Fibroblast of villous mesenchyme (primary cell): ENCODE results near the gene ZRANB3. TPM values are rescaled to one million over a fixed set of nuclear protein-coding genes. Genes with fewer than 3 reads are reported as not detected.
"Not testable (repeated sequence)": the region's sequence is repeated elsewhere in the genome, so short reads cannot be mapped to it uniquely, and the experiment has no call there.

Experiments used
- DNase-seq: peaks from one replicate; pipeline ENCODE4 v3.0.0-alpha.2; 2010; ENCODE audit warnings: low read depth
- H3K4me3 ChIP-seq: 2 replicates; pipeline ENCODE4 v1.5.1; 2011; ENCODE audit warnings: low read depth, mild to moderate bottlenecking, low read length
- total RNA-seq: library from RNA; depleted of rRNA; stranded (reverse); fragments of >200 nt; gene quantifications from 2 replicates; pipeline ENCODE4 v1.2.3, GENCODE V29; 2012
- TF ChIP-seq, protein P1 (sequence below): IDR thresholded peaks from 2 replicates; pipeline ENCODE4 v1.5.1; 2012; ENCODE audit warnings: low read depth, mild to moderate bottlenecking, low read length; ENCODE audit not compliant: insufficient read depth

The ZRANB3 gene
- total RNA-seq, 1 donor: 9.1 TPM

- TF ChIP-seq, protein P1, sequence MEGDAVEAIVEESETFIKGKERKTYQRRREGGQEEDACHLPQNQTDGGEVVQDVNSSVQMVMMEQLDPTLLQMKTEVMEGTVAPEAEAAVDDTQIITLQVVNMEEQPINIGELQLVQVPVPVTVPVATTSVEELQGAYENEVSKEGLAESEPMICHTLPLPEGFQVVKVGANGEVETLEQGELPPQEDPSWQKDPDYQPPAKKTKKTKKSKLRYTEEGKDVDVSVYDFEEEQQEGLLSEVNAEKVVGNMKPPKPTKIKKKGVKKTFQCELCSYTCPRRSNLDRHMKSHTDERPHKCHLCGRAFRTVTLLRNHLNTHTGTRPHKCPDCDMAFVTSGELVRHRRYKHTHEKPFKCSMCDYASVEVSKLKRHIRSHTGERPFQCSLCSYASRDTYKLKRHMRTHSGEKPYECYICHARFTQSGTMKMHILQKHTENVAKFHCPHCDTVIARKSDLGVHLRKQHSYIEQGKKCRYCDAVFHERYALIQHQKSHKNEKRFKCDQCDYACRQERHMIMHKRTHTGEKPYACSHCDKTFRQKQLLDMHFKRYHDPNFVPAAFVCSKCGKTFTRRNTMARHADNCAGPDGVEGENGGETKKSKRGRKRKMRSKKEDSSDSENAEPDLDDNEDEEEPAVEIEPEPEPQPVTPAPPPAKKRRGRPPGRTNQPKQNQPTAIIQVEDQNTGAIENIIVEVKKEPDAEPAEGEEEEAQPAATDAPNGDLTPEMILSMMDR: no peak
- no peak overlapping the region for H3K4me3 ChIP-seq
- DNase-seq: no peak
Observed at GRCh38 chr2:135552887-135553286, 21.9 kb upstream of the ZRANB3 start.

GRCh38 chr2:135551356-135551755 is 20.3 kb upstream of the ZRANB3 start:
- DNase-seq: no peak
- no peak overlapping the region for H3K4me3 ChIP-seq
- TF ChIP-seq, protein P1: no peak

GRCh38 chr2:135547311-135547710 is 16.3 kb upstream of the ZRANB3 start:
- no peak for DNase-seq
- no peak overlapping the region for H3K4me3 ChIP-seq
- TF ChIP-seq, protein P1: no peak

GRCh38 chr2:135546436-135546835 is 15.4 kb upstream of the ZRANB3 start:
- H3K4me3 ChIP-seq: no peak overlapping the region
- DNase-seq: no peak
- TF ChIP-seq, protein P1: no peak

DNA sequence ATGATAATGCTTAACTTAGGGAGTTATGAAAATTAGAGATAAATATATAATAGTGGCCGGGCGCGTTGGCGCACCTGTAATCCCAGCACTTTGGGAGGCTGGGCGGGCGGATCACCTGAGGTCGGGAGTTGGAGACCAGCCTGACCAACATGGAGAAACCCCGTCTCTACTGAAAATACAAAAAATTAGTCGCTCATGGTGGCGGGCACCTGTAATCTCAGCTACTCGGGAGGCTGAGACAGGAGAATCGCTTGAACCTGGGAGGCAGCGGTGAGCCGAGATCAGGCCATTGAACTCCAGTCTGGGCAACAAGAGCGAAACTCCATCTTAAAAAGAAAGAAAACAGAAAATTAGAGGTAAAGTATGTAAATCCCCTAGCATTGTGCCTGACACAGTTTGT is 2.5 kb upstream of the ZRANB3 start:
- H3K4me3 ChIP-seq, DNase-seq: not testable (repeated sequence)

- TF ChIP-seq, protein P1: no peak
- peak overlapping the region; percentile 92 for H3K4me3 ChIP-seq
- DNase-seq: no peak
Observed at GRCh38 chr2:135532581-135532980, 1.6 kb upstream of the ZRANB3 start.

GRCh38 chr2:135531231-135532197 is 496 bp upstream of the ZRANB3 start, which contains the start of gene R3HDM1:
Gene R3HDM1 (plus strand): TSS chr2:135531484. CDS start chr2:135604846, 73,362 bp downstream.
- TF ChIP-seq, protein P1: peak; percentile 19
- peak within 1 kb of the TSS; percentile 92 for H3K4me3 ChIP-seq
- peak; percentile 100 for DNase-seq
